Naive thymus-derived CD4-positive, alpha-beta T cell (primary cell): ENCODE results near the gene DNAJB7. TPM values are rescaled to one million over a fixed set of nuclear protein-coding genes. Genes with fewer than 3 reads are reported as not detected.
"Not testable (repeated sequence)": the region's sequence is repeated elsewhere in the genome, so short reads cannot be mapped to it uniquely, and the experiment has no call there.

Experiments used
- ATAC-seq: fragments of 150-1000 bp; cut with Tn5 transposase; 2 replicates; pipeline ENCODE4 v1.10.0; 2021; ENCODE audit warnings: mild to moderate bottlenecking, moderate library complexity
- CTCF ChIA-PET: fragments of 350-600 bp; sonication (Branson Sonifier 250); formaldehyde crosslinking; loops from one replicate; lab custom pipeline; 2021; ENCODE audit warnings: antibody characterized with exemption; lab: Charles Lee
- POLR2A ChIA-PET: fragments of 350-600 bp; sonication (Branson Sonifier 250); formaldehyde crosslinking; loops from one replicate; lab custom pipeline; 2021; ENCODE audit warnings: antibody characterized with exemption, inconsistent platforms; lab: Charles Lee
- DNase-seq, 9 donors: peaks; one replicate each; pipeline versions ENCODE4 v3.0.0 to v3.0.0-alpha.2; 2020 to 2022; ENCODE audit warnings: mixed read lengths in 1 of 9
- H3K27ac ChIP-seq: one replicate; pipeline ENCODE4 v1.7.0; 2013; ENCODE audit warnings: mild to moderate bottlenecking, low read depth, low read length, moderate library complexity
- H3K27me3 ChIP-seq, 2 donors: one replicate each; pipeline ENCODE4 v1.7.0; 2013; ENCODE audit warnings: low read length in 2 of 2, mild to moderate bottlenecking in 2 of 2, moderate library complexity in 2 of 2; ENCODE audit not compliant: control insufficient read depth in 2 of 2, insufficient read depth in 2 of 2
- H3K36me3 ChIP-seq, 3 experiments: 1 replicate in 2 of 3; 2 replicates in 1 of 3; pipeline ENCODE4 v1.7.0; 2013; ENCODE audit warnings: low read length in 3 of 3, mild to moderate bottlenecking in 3 of 3, moderate library complexity in 1 of 3; ENCODE audit not compliant: insufficient read depth in 3 of 3, control insufficient read depth in 2 of 3
- H3K4me1 ChIP-seq, 2 donors: one replicate each; pipeline ENCODE4 v1.7.0; 2013; ENCODE audit warnings: low read length in 2 of 2, mild to moderate bottlenecking in 2 of 2, moderate library complexity in 1 of 2; ENCODE audit not compliant: control insufficient read depth in 2 of 2, insufficient read depth in 2 of 2
- H3K4me3 ChIP-seq: 2 replicates; pipeline ENCODE4 v1.7.0; 2013; ENCODE audit warnings: mild to moderate bottlenecking, low read length
- H3K9me3 ChIP-seq, 3 experiments: 1 replicate in 2 of 3; 2 replicates in 1 of 3; pipeline ENCODE4 v1.7.0; 2013; ENCODE audit warnings: low read length in 3 of 3; ENCODE audit not compliant: control insufficient read depth in 2 of 3
- H3K27ac Mint-ChIP-seq, 9 donors: one replicate each; pipeline ENCODE4 v1.8.0; 2020 to 2022; ENCODE audit warnings: mixed read lengths in 9 of 9, mild to moderate bottlenecking in 8 of 9, moderate library complexity in 5 of 9, inconsistent platforms in 2 of 9
- H3K27me3 Mint-ChIP-seq, 5 donors: one replicate each; pipeline ENCODE4 v1.8.0; 2021 to 2022; ENCODE audit warnings: mixed read lengths in 5 of 5, mild to moderate bottlenecking in 1 of 5
- H3K36me3 Mint-ChIP-seq, 5 donors: one replicate each; pipeline ENCODE4 v1.8.0; 2020 to 2022; ENCODE audit warnings: mixed read lengths in 5 of 5, mild to moderate bottlenecking in 3 of 5, inconsistent platforms in 1 of 5
- H3K4me1 Mint-ChIP-seq, 7 donors: one replicate each; pipeline ENCODE4 v1.8.0; 2020 to 2022; ENCODE audit warnings: mixed read lengths in 7 of 7, mild to moderate bottlenecking in 3 of 7, inconsistent platforms in 1 of 7
- H3K4me3 Mint-ChIP-seq, 10 donors: one replicate each; pipeline ENCODE4 v1.8.0; 2020 to 2022; ENCODE audit warnings: mild to moderate bottlenecking in 10 of 10, mixed read lengths in 10 of 10, moderate library complexity in 6 of 10, inconsistent platforms in 2 of 10
- H3K9me3 Mint-ChIP-seq, 11 donors: one replicate each; pipeline ENCODE4 v1.8.0; 2020 to 2022; ENCODE audit warnings: mixed read lengths in 11 of 11, mild to moderate bottlenecking in 4 of 11, inconsistent platforms in 1 of 11, moderate library complexity in 1 of 11
- intact Hi-C, 2 donors: fragments of 100-400 bp; cut with micrococcal nuclease; formaldehyde crosslinking; loops; one replicate each; pipeline ENCODE4 v1.15.1; 2023
- polyA plus RNA-seq, 2 donors: library from polyadenylated mRNA; unstranded; fragments of 300-500 nt; fragmentation: Illumina TruSeq; gene quantifications; one replicate each; pipeline ENCODE4 v1.2.3, GENCODE V29; 2021
- total RNA-seq, 6 experiments: library from RNA in 5 of 6; stranded (reverse) in 5 of 6; gene quantifications; 1 replicate in 5 of 6; 2 replicates in 1 of 6; pipeline ENCODE4 v1.2.3 and lab custom pipeline; 2021 to 2026

The DNAJB7 gene
- total and polyA plus RNA-seq, 7 experiments from 2014 or later: 0.10 to 0.15 TPM; not detected in 5

DNA sequence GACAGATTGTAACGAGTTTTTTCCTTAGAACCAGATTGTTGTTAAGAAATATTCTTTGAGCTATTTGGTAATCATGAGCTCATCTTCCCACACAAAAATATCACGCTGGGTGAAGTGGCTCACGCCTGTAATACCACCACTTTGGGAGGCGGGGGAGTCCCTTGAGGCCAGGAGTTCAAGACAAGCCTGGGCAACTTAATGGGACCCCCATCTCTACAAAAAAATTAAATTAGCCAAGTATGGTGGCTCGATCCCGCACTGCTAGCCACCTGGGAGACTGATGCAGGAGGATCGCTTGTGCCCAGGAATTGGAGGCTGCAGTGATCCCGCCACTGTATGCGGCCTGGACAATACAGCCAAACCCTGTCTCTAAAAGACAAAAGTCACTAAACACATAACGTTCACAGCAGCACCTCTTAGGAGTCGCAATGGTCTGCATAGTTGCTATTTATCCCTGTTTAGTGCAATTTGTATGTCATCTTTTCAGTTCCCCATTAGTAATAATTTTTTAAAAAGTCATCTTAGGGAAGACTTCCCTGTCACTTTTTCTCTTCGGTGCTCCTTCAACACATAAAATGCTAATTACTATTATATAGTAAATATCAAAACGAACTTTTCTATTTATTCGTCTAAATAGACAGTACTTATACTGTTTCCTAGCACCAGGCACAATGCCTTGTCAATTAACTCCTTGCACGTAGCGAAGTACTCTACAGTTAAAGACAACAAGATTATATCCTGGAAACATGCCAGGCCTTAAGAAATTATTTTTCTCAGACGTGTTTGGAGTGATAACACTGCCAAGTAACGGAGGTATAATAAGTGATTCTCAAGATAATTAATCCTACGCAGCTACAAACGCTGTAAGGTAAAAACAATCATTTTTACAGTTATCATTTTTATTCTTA lies 6.6 kb downstream of the DNAJB7 start:
- peaks cover 0 to 2% (median 0%) of the 10 kb centered on the region in 5 donors for H3K27me3 Mint-ChIP-seq
- H3K36me3 Mint-ChIP-seq: peaks cover 1 to 5% (median 2%) of the 10 kb centered on the region in 5 donors
- intact Hi-C loops: loop anchor here in 1 of 2 donors (5.0 kb wide), 1 partner anchor 813 kb away; no protein-coding TSS in a partner anchor
- H3K27ac Mint-ChIP-seq: peak overlapping the region; percentile 62 to 100 (median 99)
- Histone ChIP-seq H3K27me3 (no peaks in the 10 kb centered on the region), H3K27ac (peak overlapping the region; percentile 97), H3K4me1 (peaks cover 24 to 41% of the 10 kb centered on the region in 2 donors), H3K4me3 (peak overlapping the region; percentile 83), H3K36me3 (peaks cover 0 to 5% (median 3%) of the 10 kb centered on the region in 3 experiments), H3K9me3 (no peaks in the 10 kb centered on the region)
- ChIA-PET CTCF (interaction anchor here (1.1 to 1.4 kb wide), 2 partner anchors 64 to 172 kb away, joined by 3 read pairs; no protein-coding TSS in a partner anchor), POLR2A (interaction anchor here (0.5 to 1.5 kb wide), 3 partner anchors 81 to 383 kb away, joined by 3 to 4 read pairs (median 3); no protein-coding TSS in a partner anchor)
- H3K4me1 Mint-ChIP-seq: peaks cover 35 to 73% (median 64%) of the 10 kb centered on the region in 7 donors
- DNase-seq (peak in 3 of 9 donors; percentile 10 to 25 (median 22)), ATAC-seq (no peak)
- peaks cover 0 to 2% (median 0%) of the 10 kb centered on the region in 11 donors for H3K9me3 Mint-ChIP-seq
- peak overlapping the region; percentile 94 to 100 (median 98) for H3K4me3 Mint-ChIP-seq

DNA sequence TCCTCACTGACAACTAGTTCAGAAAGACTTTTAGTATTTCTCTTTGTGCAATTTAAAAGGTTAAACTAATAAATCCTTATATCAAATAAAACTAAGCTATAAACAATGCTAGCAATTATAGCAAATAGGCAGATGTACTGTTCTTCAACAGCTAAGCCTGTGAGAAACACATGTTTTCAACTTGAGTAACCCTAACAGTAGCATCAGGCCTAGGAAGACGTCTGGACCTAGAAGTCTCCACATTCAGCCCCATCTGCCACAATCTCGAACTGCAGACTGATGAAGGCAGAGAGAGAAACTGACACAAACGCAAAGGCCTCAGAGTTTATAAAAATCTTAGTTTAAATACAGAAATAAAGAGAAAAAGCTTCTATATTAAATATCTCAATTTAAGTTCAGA lies 8.0 kb downstream of the DNAJB7 start:
- Mint-ChIP-seq H3K9me3 (peaks cover 0 to 2% (median 0%) of the 10 kb centered on the region in 11 donors), H3K4me1 (peaks cover 36 to 73% (median 60%) of the 10 kb centered on the region in 7 donors), H3K27ac (peak overlapping the region in 8 of 9 donors; percentile 17 to 69 (median 36)), H3K4me3 (peak overlapping the region; percentile 13 to 100 (median 66)), H3K27me3 (peaks cover 0 to 2% (median 0%) of the 10 kb centered on the region in 5 donors), H3K36me3 (peaks cover 2 to 9% (median 5%) of the 10 kb centered on the region in 5 donors)
- DNase-seq (no peak), ATAC-seq (no peak)
- intact Hi-C loops: no loop called here
- Histone ChIP-seq H3K4me1 (peaks cover 24 to 42% of the 10 kb centered on the region in 2 donors), H3K9me3 (no peaks in the 10 kb centered on the region), H3K27ac (peak overlapping the region; percentile 50), H3K27me3 (no peaks in the 10 kb centered on the region), H3K36me3 (peaks cover 7 to 14% (median 8%) of the 10 kb centered on the region in 3 experiments), H3K4me3 (no peak overlapping the region)
- CTCF ChIA-PET: interaction anchor here (0.7 to 1.4 kb wide), 2 partner anchors 171 to 231 kb away, joined by 3 read pairs; no protein-coding TSS in a partner anchor
- POLR2A ChIA-PET: interaction anchor here (0.9 to 1.2 kb wide), 3 partner anchors 15 to 171 kb away, joined by 3 to 5 read pairs (median 4); no protein-coding TSS in a partner anchor

DNA sequence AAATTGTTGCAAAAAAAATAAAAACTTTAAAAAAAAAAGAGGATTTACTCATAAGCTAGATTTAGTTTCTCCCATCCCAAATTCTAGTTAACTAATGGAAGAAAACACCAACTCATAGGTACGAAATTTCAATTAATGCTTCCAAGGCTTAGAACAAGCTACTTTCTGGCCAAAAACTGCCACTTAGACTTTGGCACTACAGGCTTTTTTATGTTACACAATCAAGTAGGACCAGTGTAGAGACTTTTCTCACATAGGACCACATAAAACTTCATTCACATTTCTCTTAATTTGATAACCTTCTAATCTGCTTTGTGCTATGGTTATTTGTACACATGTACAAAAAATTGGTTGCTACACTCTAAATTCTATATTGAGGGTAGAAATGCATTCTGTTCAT lies 8.6 kb downstream of the DNAJB7 start:
- DNase-seq (no peak), ATAC-seq (no peak)
- H3K4me1 ChIP-seq: peaks cover 24 to 42% of the 10 kb centered on the region in 2 donors
- no peaks in the 10 kb centered on the region for H3K27me3 ChIP-seq
- CTCF ChIA-PET: no interaction called here
- H3K27me3 Mint-ChIP-seq: peaks cover 0 to 2% (median 0%) of the 10 kb centered on the region in 5 donors
- POLR2A ChIA-PET: interaction anchor here (0.9 to 1.2 kb wide), 2 partner anchors 14 to 171 kb away, joined by 4 to 5 read pairs; no protein-coding TSS in a partner anchor
- no peak overlapping the region for H3K4me3 ChIP-seq
- H3K36me3 Mint-ChIP-seq: peaks cover 3 to 11% (median 5%) of the 10 kb centered on the region in 5 donors
- peak overlapping the region in 7 of 9 donors; percentile 17 to 61 (median 23) for H3K27ac Mint-ChIP-seq
- intact Hi-C loops: no loop called here
- H3K9me3 Mint-ChIP-seq: peaks cover 0 to 2% (median 0%) of the 10 kb centered on the region in 11 donors
- H3K27ac ChIP-seq: peak overlapping the region; percentile 50
- peaks cover 7 to 20% (median 8%) of the 10 kb centered on the region in 3 experiments for H3K36me3 ChIP-seq
- peaks cover 36 to 71% (median 57%) of the 10 kb centered on the region in 7 donors for H3K4me1 Mint-ChIP-seq
- no peaks in the 10 kb centered on the region for H3K9me3 ChIP-seq
- H3K4me3 Mint-ChIP-seq: peak overlapping the region; percentile 13 to 100 (median 66)

DNA sequence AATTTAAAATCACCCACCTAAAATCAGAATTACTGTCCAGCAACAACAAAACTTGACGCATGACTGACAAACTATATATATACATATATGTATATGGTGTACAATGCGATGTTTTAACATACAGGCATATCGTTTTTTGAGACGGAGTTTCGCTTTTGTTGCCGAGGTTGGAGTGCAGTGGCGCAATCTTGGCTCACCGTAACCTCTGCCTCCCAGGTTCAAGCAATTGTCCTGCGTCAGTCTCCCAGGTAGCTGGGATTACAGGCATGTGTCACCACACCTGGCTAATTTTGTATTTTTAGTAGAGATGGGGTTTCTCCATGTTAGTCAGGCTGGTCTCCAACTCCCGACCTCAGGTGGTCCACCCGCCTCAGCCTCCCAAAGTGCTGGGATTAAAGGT lies 16.1 kb downstream of the DNAJB7 start:
- H3K27me3 ChIP-seq, DNase-seq, ATAC-seq, intact Hi-C loops, H3K27me3 Mint-ChIP-seq, H3K4me3 Mint-ChIP-seq, H3K9me3 Mint-ChIP-seq, H3K9me3 ChIP-seq, H3K4me1 ChIP-seq, H3K4me3 ChIP-seq: not testable (repeated sequence)
- Histone ChIP-seq H3K27ac (peak overlapping the region; percentile 4), H3K36me3 (peaks cover 8 to 75% (median 20%) of the 10 kb centered on the region in 3 experiments)
- Mint-ChIP-seq H3K4me1 (peaks cover 6 to 38% (median 26%) of the 10 kb centered on the region in 7 donors), H3K27ac (peak overlapping the region in 1 of 9 donors; percentile 30), H3K36me3 (peaks cover 4 to 39% (median 22%) of the 10 kb centered on the region in 5 donors)
- ChIA-PET POLR2A (interaction anchor here (0.8 to 1.0 kb wide), 2 partner anchors 12 to 13 kb away, joined by 3 read pairs; no protein-coding TSS in a partner anchor), CTCF (interaction anchor here (1.0 kb wide), 1 partner anchor 19 kb away, joined by 3 read pairs; no protein-coding TSS in a partner anchor)

DNA sequence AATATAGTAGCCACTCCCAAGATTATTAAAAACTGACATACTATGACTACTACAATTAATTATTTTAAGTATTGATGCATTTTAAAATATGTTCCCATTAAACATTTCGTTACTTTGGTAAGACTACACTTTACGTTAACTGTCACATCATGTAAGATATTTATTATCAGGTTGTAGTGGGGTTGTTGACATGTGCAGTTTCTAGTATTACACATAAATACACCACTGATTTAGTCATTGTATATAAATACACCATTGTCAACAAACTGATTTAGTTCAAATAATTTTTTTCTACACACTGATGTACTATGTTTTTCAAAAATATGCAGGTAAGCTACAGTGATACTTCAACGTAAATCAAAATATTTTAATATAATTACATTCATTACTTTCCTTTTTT lies 17.0 kb downstream of the DNAJB7 start:
- peak overlapping the region in 2 of 9 donors; percentile 28 to 39 for H3K27ac Mint-ChIP-seq
- no peak overlapping the region for H3K27ac ChIP-seq
- H3K4me1 Mint-ChIP-seq: peaks cover 0 to 30% (median 21%) of the 10 kb centered on the region in 7 donors
- ATAC-seq (no peak), DNase-seq (no peak)
- no peak overlapping the region for H3K4me3 ChIP-seq
- no peaks in the 10 kb centered on the region for H3K27me3 ChIP-seq
- H3K4me3 Mint-ChIP-seq: no peak overlapping the region
- ChIA-PET CTCF (interaction anchor here (1.0 kb wide), 1 partner anchor 19 kb away, joined by 3 read pairs; no protein-coding TSS in a partner anchor), POLR2A (interaction anchor here (0.8 kb wide), 1 partner anchor 11 kb away, joined by 3 read pairs; no protein-coding TSS in a partner anchor)
- no peaks in the 10 kb centered on the region for H3K9me3 ChIP-seq
- H3K9me3 Mint-ChIP-seq: no peaks in the 10 kb centered on the region
- H3K36me3 ChIP-seq: peaks cover 13 to 81% (median 22%) of the 10 kb centered on the region in 3 experiments
- peaks cover 0 to 43% (median 23%) of the 10 kb centered on the region in 5 donors for H3K36me3 Mint-ChIP-seq
- H3K4me1 ChIP-seq: no peaks in the 10 kb centered on the region
- intact Hi-C loops: no loop called here
- H3K27me3 Mint-ChIP-seq: no peaks in the 10 kb centered on the region

DNA sequence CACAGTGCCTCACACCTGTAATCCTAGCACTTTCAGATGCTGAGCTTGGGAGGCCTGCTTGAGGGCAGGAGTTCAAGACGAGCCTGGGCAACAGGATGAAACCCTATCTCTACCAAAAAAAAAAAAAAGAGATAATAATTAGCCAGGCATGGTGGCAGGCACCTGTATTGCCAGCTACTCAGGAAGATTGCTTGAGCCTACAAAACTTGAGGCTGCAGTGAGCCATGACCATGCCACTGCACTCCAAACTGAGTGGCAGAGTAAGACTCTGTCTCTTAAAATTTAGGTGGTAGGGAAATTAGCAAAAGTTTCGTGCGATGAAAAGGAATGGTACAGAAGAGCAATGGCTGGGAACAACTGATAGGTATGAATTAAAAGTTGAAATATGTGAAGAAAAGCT lies 23.4 kb downstream of the DNAJB7 start:
- H3K4me1 ChIP-seq: no peaks in the 10 kb centered on the region
- H3K4me1 Mint-ChIP-seq: peaks cover 1 to 37% (median 29%) of the 10 kb centered on the region in 7 donors
- POLR2A ChIA-PET: interaction anchor here (0.6 to 1.0 kb wide), 2 partner anchors 19 to 795 kb away, joined by 3 read pairs; partner anchors contain the start of gene SLC25A17
- H3K36me3 Mint-ChIP-seq: peaks cover 0 to 54% (median 32%) of the 10 kb centered on the region in 5 donors
- no peak overlapping the region for H3K27ac ChIP-seq
- no peaks in the 10 kb centered on the region for H3K27me3 Mint-ChIP-seq
- peak overlapping the region in 4 of 9 donors; percentile 26 to 57 (median 50) for H3K27ac Mint-ChIP-seq
- intact Hi-C loops: loop anchor here in 1 of 2 donors (5.0 kb wide), 1 partner anchor 156 kb away; no protein-coding TSS in a partner anchor
- H3K9me3 ChIP-seq: no peaks in the 10 kb centered on the region
- H3K9me3 Mint-ChIP-seq: no peaks in the 10 kb centered on the region
- no peak for ATAC-seq
- CTCF ChIA-PET: no interaction called here
- no peak for DNase-seq
- no peak overlapping the region for H3K4me3 Mint-ChIP-seq
- H3K36me3 ChIP-seq: peaks cover 20 to 82% (median 35%) of the 10 kb centered on the region in 3 experiments
- H3K4me3 ChIP-seq: no peak overlapping the region
- H3K27me3 ChIP-seq: no peaks in the 10 kb centered on the region
